Measurements from ENCODE around the gene CATSPERD. TPM values are rescaled to one million over a fixed set of nuclear protein-coding genes. Genes with fewer than 3 reads are reported as not detected.

Gene CATSPERD
- total and polyA plus RNA-seq, 9 of the 15 experiments (the other 6 are each of a cell fraction or from before 2014, with no cell fraction given): not detected

DNA sequence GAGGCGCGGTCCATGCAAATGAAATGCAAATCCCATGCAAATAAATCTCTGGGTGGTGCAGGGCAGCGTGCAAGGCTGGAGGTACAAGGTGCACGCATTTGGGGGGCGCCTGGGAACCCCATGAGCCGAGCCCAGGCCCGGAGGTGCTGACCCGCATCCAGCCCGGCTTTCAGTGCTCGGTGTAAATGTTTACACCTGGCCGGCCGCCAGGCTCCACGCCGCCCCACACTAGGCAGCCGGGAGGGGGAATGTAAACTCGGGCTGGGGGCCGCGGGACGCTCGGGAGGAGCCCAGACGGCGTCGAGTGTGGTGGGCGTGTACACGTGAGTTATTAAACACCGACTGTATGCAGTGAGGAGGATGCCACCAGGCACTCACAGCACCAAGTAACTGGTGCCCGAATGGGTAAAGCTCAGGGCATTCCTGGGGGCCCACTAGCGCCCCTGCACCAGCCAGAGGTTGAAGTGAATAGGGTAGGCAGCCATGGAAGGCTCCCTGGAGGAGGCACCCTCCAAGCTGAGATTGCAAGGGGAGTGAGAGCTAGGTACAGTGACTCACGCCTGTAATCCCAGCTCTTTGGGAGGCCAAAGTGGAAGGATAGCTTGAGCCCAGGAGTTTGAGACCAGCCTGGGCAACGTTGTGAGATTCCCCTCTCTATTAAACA lies 101.9 kb downstream of the CATSPERD start:
- BruUV-seq (replicated peaks): no TSS peak
- 5% methylated on average over 30 of the region's 30 CpGs for WGBS (ENCODE audit: insufficient coverage, low coverage, missing lambda C conversion rate)
- Histone ChIP-seq H3K9ac (ENCODE audit: insufficient read depth in 1 of 2, low read depth in 2 of 2, low read length in 2 of 2) (peak overlapping the region in 1 of 2 experiments; percentile 19; a peak in 2 of 4 replicates), H3K36me3 (ENCODE audit: control insufficient read depth, insufficient read depth, low read length) (no peaks in the 10 kb centered on the region), H2AFZ (ENCODE audit: low read depth, low read length) (no peak overlapping the region), H3K27me3 (ENCODE audit: control insufficient read depth in 2 of 2, insufficient read depth in 2 of 2, low read length in 2 of 2) (no peaks in the 10 kb centered on the region), H3K9me3 (replicated peaks; ENCODE audit: control insufficient read depth, insufficient read depth, low read depth, low read length) (no peaks in the 10 kb centered on the region), H3K4me3 (no peak overlapping the region), H3K79me2 (ENCODE audit: control insufficient read depth, insufficient read depth, low read length) (no peaks in the 10 kb centered on the region), H3K4me2 (ENCODE audit: insufficient read depth, low read length) (no peak overlapping the region), H4K20me1 (replicated peaks; ENCODE audit: control insufficient read depth, insufficient read depth, low read length) (no peaks in the 10 kb centered on the region; the same call in 1 of the 2 replicates), H3K4me1 (replicated peaks in 1 of 2; ENCODE audit: control insufficient read depth in 2 of 2, insufficient read depth in 2 of 2, low read length in 2 of 2) (peaks cover 4 to 40% of the 10 kb centered on the region in 2 experiments; a peak in 4 of 5 replicates), H3K27ac (ENCODE audit: extremely low read depth, low read depth, low read length) (no peak overlapping the region), H3K9me1 (ENCODE audit: control insufficient read depth, insufficient read depth, low read length) (peaks cover 1% of the 10 kb centered on the region)
- intact Hi-C loops (cut with micrococcal nuclease) (loop anchor here (2.0 kb wide), 1 partner anchor 18 kb away; the partner anchor contains the start of gene NRTN), in situ Hi-C loops (cut with MboI) (no loop called here)
- FAIRE-seq (peak; percentile 37), DNase-seq (ENCODE audit: extremely low read depth in 1 of 4, low spot score in 3 of 4) (no peak), ATAC-seq (no peak)
- TF ChIP-seq ZNF436 (CRISPR knock-in tag; IDR thresholded peaks at IDR 0.05) (0 out of 2 replicates have a peak, but pooled peaks have one; percentile 47), ZNF24 (IDR thresholded peaks at IDR 0.05) (no peak), ZKSCAN8 (CRISPR knock-in tag; IDR thresholded peaks at IDR 0.05) (0 out of 2 replicates have a peak, but pooled peaks have one; percentile 16), ZFP36 (IDR thresholded peaks at IDR 0.05; ENCODE audit: low read depth, low read length, partially characterized antibody) (peak; percentile 90), NFIC (IDR thresholded peaks at IDR 0.05) (peak; percentile 60), MECOM (CRISPR knock-in tag; IDR thresholded peaks at IDR 0.05) (no peak), PCBP2 (IDR thresholded peaks at IDR 0.05; ENCODE audit: low read depth, low read length, poor library complexity, severe bottlenecking) (no peak), POLR2G (IDR thresholded peaks at IDR 0.05; ENCODE audit: low read depth, low read length) (0 out of 2 replicates have a peak, but pooled peaks have one; percentile 29)
- ChIA-PET CTCF (ENCODE audit: low intra/inter-chr PET ratio) (interaction anchor here (2.1 to 3.3 kb wide), 2 partner anchors 18 to 49 kb away, joined by 16 to 20 read pairs; partner anchors contain the start of gene NRTN), POLR2A (interaction anchor here (0.7 to 1.2 kb wide), 3 partner anchors 19 to 200 kb away, joined by 3 read pairs; partner anchors contain the start of genes SAFB and SAFB2)

Measured in K562 (cell line).